EL (cell line): Measurements from ENCODE around the gene KRT71.

ENCODE experiments used
- DNase-seq: peaks from one replicate; pipeline ENCODE4 v3.0.0-alpha.2; 2016

Gene KRT71

GRCh38 chr12:52494518-52494917 lies 58.4 kb downstream of the KRT71 start:
- peak; percentile 59 for DNase-seq

- DNase-seq, result no peak
These were observed 58.8 kb downstream of the KRT71 start for GRCh38 chr12:52494100-52494499.
